GM21515 (cell line): ENCODE data around the gene C16orf96.
A peak's percentile ranks its signal among the peaks of the same experiment; 100 is the strongest.

ENCODE experiments used
- ATAC-seq: cut with Tn5 transposase; IDR thresholded peaks from one replicate; pipeline ENCODE4 v1.9.1; 2021; ENCODE audit not compliant: unreplicated experiment

C16orf96 gene

GRCh38 chr16:4599037-4599436 lies 42.9 kb downstream of the C16orf96 start:
- ATAC-seq = no peak

GRCh38 chr16:4599545-4599944 lies 43.4 kb downstream of the C16orf96 start:
- no peak for ATAC-seq

- no peak for ATAC-seq
These were observed 45.1 kb downstream of the C16orf96 start for GRCh38 chr16:4601036-4601863.

GRCh38 chr16:4601864-4602186 lies 45.7 kb downstream of the C16orf96 start:
- no peak for ATAC-seq

GRCh38 chr16:4602331-4602730 lies 46.2 kb downstream of the C16orf96 start:
- ATAC-seq = no peak

- ATAC-seq = no peak
These were observed 47.6 kb downstream of the C16orf96 start for GRCh38 chr16:4603624-4604170.

- no peak for ATAC-seq
These were observed 48.3 kb downstream of the C16orf96 start for GRCh38 chr16:4604401-4604800.

- ATAC-seq = no peak
These were observed 50.2 kb downstream of the C16orf96 start for GRCh38 chr16:4606354-4606753.

- ATAC-seq = no peak
These were observed 51.9 kb downstream of the C16orf96 start for GRCh38 chr16:4607841-4608703.

GRCh38 chr16:4608704-4608980 lies 52.5 kb downstream of the C16orf96 start:
- no peak for ATAC-seq

- ATAC-seq = no peak
These were observed 53.3 kb downstream of the C16orf96 start for GRCh38 chr16:4609200-4610010.

GRCh38 chr16:4610011-4611005 lies 54.2 kb downstream of the C16orf96 start:
- ATAC-seq = no peak

GRCh38 chr16:4611337-4612021 lies 55.3 kb downstream of the C16orf96 start:
- no peak for ATAC-seq

GRCh38 chr16:4612474-4612931 lies 56.4 kb downstream of the C16orf96 start:
- ATAC-seq = no peak

- no peak for ATAC-seq
These were observed 57.0 kb downstream of the C16orf96 start for GRCh38 chr16:4612977-4613635.

- no peak for ATAC-seq
These were observed 57.8 kb downstream of the C16orf96 start for GRCh38 chr16:4613636-4614570.

GRCh38 chr16:4614571-4615383 lies 58.6 kb downstream of the C16orf96 start, which contains the start of gene UBALD1:
Gene UBALD1, minus strand, starts transcription at chr16:4614888. Its CDS starts 91 bp downstream, at chr16:4614797.
- peak; percentile 48 for ATAC-seq
